ENCODE data around the gene CHSY1.

DNA sequence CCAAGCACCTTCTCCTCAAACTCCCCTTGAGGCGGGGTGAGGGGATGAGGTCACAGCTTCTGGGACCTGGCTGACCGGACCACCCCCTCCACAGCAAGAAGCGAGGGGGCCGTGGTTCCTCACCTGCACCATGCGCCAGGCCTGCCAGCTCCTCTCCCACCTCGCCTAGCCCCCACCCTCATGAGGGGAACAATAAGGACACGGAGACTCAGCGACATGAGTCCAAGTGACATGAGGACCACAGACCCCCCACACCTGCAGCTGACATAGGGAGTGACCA is 118.7 kb downstream of the CHSY1 start:
- no peak for TF ChIP-seq POLR2A (IDR thresholded peaks at IDR 0.05)
- TF ChIP-seq, protein P1, sequence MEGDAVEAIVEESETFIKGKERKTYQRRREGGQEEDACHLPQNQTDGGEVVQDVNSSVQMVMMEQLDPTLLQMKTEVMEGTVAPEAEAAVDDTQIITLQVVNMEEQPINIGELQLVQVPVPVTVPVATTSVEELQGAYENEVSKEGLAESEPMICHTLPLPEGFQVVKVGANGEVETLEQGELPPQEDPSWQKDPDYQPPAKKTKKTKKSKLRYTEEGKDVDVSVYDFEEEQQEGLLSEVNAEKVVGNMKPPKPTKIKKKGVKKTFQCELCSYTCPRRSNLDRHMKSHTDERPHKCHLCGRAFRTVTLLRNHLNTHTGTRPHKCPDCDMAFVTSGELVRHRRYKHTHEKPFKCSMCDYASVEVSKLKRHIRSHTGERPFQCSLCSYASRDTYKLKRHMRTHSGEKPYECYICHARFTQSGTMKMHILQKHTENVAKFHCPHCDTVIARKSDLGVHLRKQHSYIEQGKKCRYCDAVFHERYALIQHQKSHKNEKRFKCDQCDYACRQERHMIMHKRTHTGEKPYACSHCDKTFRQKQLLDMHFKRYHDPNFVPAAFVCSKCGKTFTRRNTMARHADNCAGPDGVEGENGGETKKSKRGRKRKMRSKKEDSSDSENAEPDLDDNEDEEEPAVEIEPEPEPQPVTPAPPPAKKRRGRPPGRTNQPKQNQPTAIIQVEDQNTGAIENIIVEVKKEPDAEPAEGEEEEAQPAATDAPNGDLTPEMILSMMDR (IDR thresholded peaks at IDR 0.05) = no peak

Data from testis (tissue), 2 donors.